NCI-H748 (cell line): ENCODE data around the gene EPHA1.

Experiments
- DNase-seq: peaks from one replicate; lab custom pipeline; 2025; ENCODE audit not compliant: unreplicated experiment; lab: John Stamatoyannopoulos, UW

EPHA1 gene

GRCh38 chr7:143390104-143390772, 18.4 kb downstream of the EPHA1 start:
- DNase-seq: no peak

- DNase-seq: no peak
These were observed 19.1 kb downstream of the EPHA1 start for GRCh38 chr7:143389316-143390103.

- no peak for DNase-seq
These were observed 20.1 kb downstream of the EPHA1 start for GRCh38 chr7:143388491-143389101.

- no peak for DNase-seq
These were observed 20.6 kb downstream of the EPHA1 start for GRCh38 chr7:143388051-143388450.

- DNase-seq: no peak
These were observed 21.3 kb downstream of the EPHA1 start for GRCh38 chr7:143387156-143387975.

GRCh38 chr7:143385891-143386781, 22.5 kb downstream of the EPHA1 start:
- no peak for DNase-seq

- DNase-seq: no peak
These were observed 23.7 kb downstream of the EPHA1 start for GRCh38 chr7:143384661-143385631.

- no peak for DNase-seq
These were observed 24.5 kb downstream of the EPHA1 start for GRCh38 chr7:143384148-143384547.

GRCh38 chr7:143383642-143383957, 25.1 kb downstream of the EPHA1 start:
- no peak for DNase-seq

GRCh38 chr7:143382791-143383641, 25.6 kb downstream of the EPHA1 start:
- no peak for DNase-seq

- DNase-seq: no peak
These were observed 26.4 kb downstream of the EPHA1 start for GRCh38 chr7:143382126-143382790.

GRCh38 chr7:143381427-143382125, 27.1 kb downstream of the EPHA1 start:
- DNase-seq: peak; percentile 36

- peak; percentile 77 for DNase-seq
These were observed 27.8 kb downstream of the EPHA1 start, which contains the start of gene ZYX for GRCh38 chr7:143380646-143381426. Gene ZYX, plus strand, starts transcription at chr7:143381345. Its CDS starts 227 bp downstream, at chr7:143381572.

GRCh38 chr7:143380260-143380645, 28.4 kb downstream of the EPHA1 start:
- DNase-seq: peak; percentile 76

- DNase-seq: no peak
These were observed 28.9 kb downstream of the EPHA1 start for GRCh38 chr7:143379611-143380259.

- no peak for DNase-seq
These were observed 32.3 kb downstream of the EPHA1 start for GRCh38 chr7:143376396-143376795.
